ENCODE data around the gene TUBB8B.
"Not testable (repeated sequence)": the region's sequence is repeated elsewhere in the genome, so short reads cannot be mapped to it uniquely, and the experiment has no call there.

TUBB8B gene

GRCh38 chr18:49176-49665 lies at the start of gene TUBB8B:
Gene TUBB8B, minus strand, starts transcription at chr18:49615. Its CDS starts 58 bp downstream, at chr18:49557.
- not testable (repeated sequence) for H3K27me3 ChIP-seq (ENCODE audit: control insufficient read depth, insufficient read depth, low read length); H3K27ac ChIP-seq (ENCODE audit: low read depth, low read length); H3K36me3 ChIP-seq (ENCODE audit: control insufficient read depth, insufficient read depth, low read length); H3K9ac ChIP-seq (ENCODE audit: low read depth, low read length); H3K4me3 ChIP-seq (ENCODE audit: low read depth, low read length); H3K9me3 ChIP-seq (ENCODE audit: control insufficient read depth, insufficient read depth, low read length); H3K4me1 ChIP-seq (ENCODE audit: control insufficient read depth, insufficient read depth, low read length)

- H3K4me3 ChIP-seq (ENCODE audit: low read depth, low read length): peak overlapping the region; percentile 39; the same call in 1 of the 2 replicates
Observed at GRCh38 chr18:97252-97914, 48.0 kb upstream of the TUBB8B start.

GRCh38 chr18:96767-97131 lies 47.3 kb upstream of the TUBB8B start:
- H3K27ac ChIP-seq (ENCODE audit: low read depth, low read length); H3K4me3 ChIP-seq (ENCODE audit: low read depth, low read length); H3K4me1 ChIP-seq (ENCODE audit: control insufficient read depth, insufficient read depth, low read length); H3K9ac ChIP-seq (ENCODE audit: low read depth, low read length); H3K36me3 ChIP-seq (ENCODE audit: control insufficient read depth, insufficient read depth, low read length); H3K27me3 ChIP-seq (ENCODE audit: control insufficient read depth, insufficient read depth, low read length): not testable (repeated sequence)
- peaks cover 37% of the 10 kb centered on the region for H3K9me3 ChIP-seq (ENCODE audit: control insufficient read depth, insufficient read depth, low read length)

More at GRCh38 chr18:97252-97914, 48.0 kb upstream of the TUBB8B start:
- H3K27me3 ChIP-seq (ENCODE audit: control insufficient read depth, insufficient read depth, low read length); H3K4me1 ChIP-seq (ENCODE audit: control insufficient read depth, insufficient read depth, low read length); H3K27ac ChIP-seq (ENCODE audit: low read depth, low read length); H3K9ac ChIP-seq (ENCODE audit: low read depth, low read length); H3K36me3 ChIP-seq (ENCODE audit: control insufficient read depth, insufficient read depth, low read length): not testable (repeated sequence)
- peaks cover 37% of the 10 kb centered on the region for H3K9me3 ChIP-seq (ENCODE audit: control insufficient read depth, insufficient read depth, low read length)

- H3K27ac ChIP-seq (ENCODE audit: low read depth, low read length): not testable (repeated sequence)
- peaks cover 37% of the 10 kb centered on the region for H3K9me3 ChIP-seq (ENCODE audit: control insufficient read depth, insufficient read depth, low read length)
Observed at GRCh38 chr18:96101-96766, 46.8 kb upstream of the TUBB8B start.

GRCh38 chr18:95580-95979 lies 46.2 kb upstream of the TUBB8B start:
- H3K36me3 ChIP-seq (ENCODE audit: control insufficient read depth, insufficient read depth, low read length); H3K4me1 ChIP-seq (ENCODE audit: control insufficient read depth, insufficient read depth, low read length); H3K27me3 ChIP-seq (ENCODE audit: control insufficient read depth, insufficient read depth, low read length); H3K9ac ChIP-seq (ENCODE audit: low read depth, low read length); H3K27ac ChIP-seq (ENCODE audit: low read depth, low read length); H3K4me3 ChIP-seq (ENCODE audit: low read depth, low read length): not testable (repeated sequence)
- peaks cover 32% of the 10 kb centered on the region for H3K9me3 ChIP-seq (ENCODE audit: control insufficient read depth, insufficient read depth, low read length)

More at GRCh38 chr18:96101-96766, 46.8 kb upstream of the TUBB8B start:
- H3K9ac ChIP-seq (ENCODE audit: low read depth, low read length); H3K27me3 ChIP-seq (ENCODE audit: control insufficient read depth, insufficient read depth, low read length); H3K4me3 ChIP-seq (ENCODE audit: low read depth, low read length); H3K36me3 ChIP-seq (ENCODE audit: control insufficient read depth, insufficient read depth, low read length); H3K4me1 ChIP-seq (ENCODE audit: control insufficient read depth, insufficient read depth, low read length): not testable (repeated sequence)

GRCh38 chr18:93897-94408 lies 44.5 kb upstream of the TUBB8B start:
- peaks cover 26% of the 10 kb centered on the region for H3K9me3 ChIP-seq (ENCODE audit: control insufficient read depth, insufficient read depth, low read length)
- H3K27ac ChIP-seq (ENCODE audit: low read depth, low read length); H3K27me3 ChIP-seq (ENCODE audit: control insufficient read depth, insufficient read depth, low read length); H3K36me3 ChIP-seq (ENCODE audit: control insufficient read depth, insufficient read depth, low read length); H3K4me1 ChIP-seq (ENCODE audit: control insufficient read depth, insufficient read depth, low read length); H3K4me3 ChIP-seq (ENCODE audit: low read depth, low read length); H3K9ac ChIP-seq (ENCODE audit: low read depth, low read length): not testable (repeated sequence)

- H3K9ac ChIP-seq (ENCODE audit: low read depth, low read length); H3K27me3 ChIP-seq (ENCODE audit: control insufficient read depth, insufficient read depth, low read length); H3K27ac ChIP-seq (ENCODE audit: low read depth, low read length); H3K36me3 ChIP-seq (ENCODE audit: control insufficient read depth, insufficient read depth, low read length); H3K4me1 ChIP-seq (ENCODE audit: control insufficient read depth, insufficient read depth, low read length); H3K4me3 ChIP-seq (ENCODE audit: low read depth, low read length): not testable (repeated sequence)
- peaks cover 17% of the 10 kb centered on the region; the same call in 1 of the 2 replicates for H3K9me3 ChIP-seq (ENCODE audit: control insufficient read depth, insufficient read depth, low read length)
Observed at GRCh38 chr18:91561-91960, 42.1 kb upstream of the TUBB8B start.

- peaks cover 13% of the 10 kb centered on the region; the same call in 1 of the 2 replicates for H3K9me3 ChIP-seq (ENCODE audit: control insufficient read depth, insufficient read depth, low read length)
- H3K4me1 ChIP-seq (ENCODE audit: control insufficient read depth, insufficient read depth, low read length); H3K27me3 ChIP-seq (ENCODE audit: control insufficient read depth, insufficient read depth, low read length); H3K9ac ChIP-seq (ENCODE audit: low read depth, low read length); H3K27ac ChIP-seq (ENCODE audit: low read depth, low read length); H3K36me3 ChIP-seq (ENCODE audit: control insufficient read depth, insufficient read depth, low read length); H3K4me3 ChIP-seq (ENCODE audit: low read depth, low read length): not testable (repeated sequence)
Observed at GRCh38 chr18:90396-91193, 41.2 kb upstream of the TUBB8B start.

- peaks cover 15% of the 10 kb centered on the region; the same call in 1 of the 2 replicates for H3K9me3 ChIP-seq (ENCODE audit: control insufficient read depth, insufficient read depth, low read length)
Observed at GRCh38 chr18:89124-89523, 39.7 kb upstream of the TUBB8B start.

GRCh38 chr18:84801-85200 lies 35.4 kb upstream of the TUBB8B start:
- H3K4me3 ChIP-seq (ENCODE audit: low read depth, low read length); H3K4me1 ChIP-seq (ENCODE audit: control insufficient read depth, insufficient read depth, low read length); H3K36me3 ChIP-seq (ENCODE audit: control insufficient read depth, insufficient read depth, low read length); H3K27me3 ChIP-seq (ENCODE audit: control insufficient read depth, insufficient read depth, low read length); H3K9ac ChIP-seq (ENCODE audit: low read depth, low read length); H3K27ac ChIP-seq (ENCODE audit: low read depth, low read length): not testable (repeated sequence)
- peaks cover 30% of the 10 kb centered on the region; the same call in 1 of the 2 replicates for H3K9me3 ChIP-seq (ENCODE audit: control insufficient read depth, insufficient read depth, low read length)

More at GRCh38 chr18:89124-89523, 39.7 kb upstream of the TUBB8B start:
- H3K27me3 ChIP-seq (ENCODE audit: control insufficient read depth, insufficient read depth, low read length); H3K9ac ChIP-seq (ENCODE audit: low read depth, low read length); H3K27ac ChIP-seq (ENCODE audit: low read depth, low read length); H3K4me1 ChIP-seq (ENCODE audit: control insufficient read depth, insufficient read depth, low read length); H3K4me3 ChIP-seq (ENCODE audit: low read depth, low read length); H3K36me3 ChIP-seq (ENCODE audit: control insufficient read depth, insufficient read depth, low read length): not testable (repeated sequence)

Data from HUES48 (cell line).